Measurements from ENCODE around the gene NTNG1.

DNA sequence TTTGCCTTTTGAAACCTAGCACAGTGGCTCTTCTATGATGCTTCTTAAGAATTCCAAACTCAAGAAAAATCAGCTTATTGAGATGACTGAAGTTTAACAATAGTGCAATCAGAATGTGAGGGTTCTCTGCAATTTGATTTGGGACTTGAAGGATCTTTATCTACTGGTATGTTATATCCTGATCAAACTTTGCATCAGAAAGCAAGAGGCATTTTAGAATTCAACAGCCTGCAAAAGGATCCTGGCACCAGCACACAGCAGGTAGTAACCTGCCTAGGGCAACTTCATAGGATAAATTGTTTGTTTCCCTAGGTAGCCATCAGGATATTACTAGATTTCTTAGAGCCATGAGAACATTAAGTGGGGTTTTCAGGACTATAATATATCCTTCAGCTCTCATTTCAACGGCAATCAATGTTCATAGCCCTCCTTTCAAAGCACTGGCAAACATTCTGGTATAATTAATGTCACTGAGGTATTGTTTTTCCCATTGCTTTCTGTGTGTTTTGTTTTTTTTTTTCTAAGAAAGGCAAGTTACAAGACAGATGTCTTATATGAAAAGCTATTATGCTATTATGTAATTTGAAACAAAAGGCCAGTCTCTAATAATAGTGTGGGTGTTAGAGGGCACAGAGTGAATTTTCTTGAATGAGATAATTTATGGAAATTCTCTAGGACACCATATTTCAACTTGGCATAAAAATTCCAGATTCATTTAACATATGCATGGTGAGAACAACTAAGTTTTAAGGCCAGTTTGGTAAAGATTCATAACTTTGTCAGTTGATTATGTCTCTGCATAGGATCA lies 34.5 kb downstream of the NTNG1 start:
- TF ChIP-seq, protein P1, sequence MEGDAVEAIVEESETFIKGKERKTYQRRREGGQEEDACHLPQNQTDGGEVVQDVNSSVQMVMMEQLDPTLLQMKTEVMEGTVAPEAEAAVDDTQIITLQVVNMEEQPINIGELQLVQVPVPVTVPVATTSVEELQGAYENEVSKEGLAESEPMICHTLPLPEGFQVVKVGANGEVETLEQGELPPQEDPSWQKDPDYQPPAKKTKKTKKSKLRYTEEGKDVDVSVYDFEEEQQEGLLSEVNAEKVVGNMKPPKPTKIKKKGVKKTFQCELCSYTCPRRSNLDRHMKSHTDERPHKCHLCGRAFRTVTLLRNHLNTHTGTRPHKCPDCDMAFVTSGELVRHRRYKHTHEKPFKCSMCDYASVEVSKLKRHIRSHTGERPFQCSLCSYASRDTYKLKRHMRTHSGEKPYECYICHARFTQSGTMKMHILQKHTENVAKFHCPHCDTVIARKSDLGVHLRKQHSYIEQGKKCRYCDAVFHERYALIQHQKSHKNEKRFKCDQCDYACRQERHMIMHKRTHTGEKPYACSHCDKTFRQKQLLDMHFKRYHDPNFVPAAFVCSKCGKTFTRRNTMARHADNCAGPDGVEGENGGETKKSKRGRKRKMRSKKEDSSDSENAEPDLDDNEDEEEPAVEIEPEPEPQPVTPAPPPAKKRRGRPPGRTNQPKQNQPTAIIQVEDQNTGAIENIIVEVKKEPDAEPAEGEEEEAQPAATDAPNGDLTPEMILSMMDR (IDR thresholded peaks at IDR 0.05), result no peak
- no peak for TF ChIP-seq POLR2A (IDR thresholded peaks at IDR 0.05)
